NCI-H1417 (cell line): ENCODE results near the gene L2HGDH.
A peak's percentile ranks its signal among the peaks of the same experiment; 100 is the strongest.

Experiments
- DNase-seq, 3 experiments: peaks; one replicate each; lab custom pipeline; 2025; lab: John Stamatoyannopoulos, UW

L2HGDH gene

GRCh38 chr14:50288146-50288545 lies 23.9 kb downstream of the L2HGDH start:
- no peak for DNase-seq

- no peak for DNase-seq
Observed at GRCh38 chr14:50285861-50286260, 26.2 kb downstream of the L2HGDH start.

GRCh38 chr14:50272498-50272897 lies 39.5 kb downstream of the L2HGDH start:
- no peak for DNase-seq

- DNase-seq = no peak
Observed at GRCh38 chr14:50270932-50271331, 41.1 kb downstream of the L2HGDH start.

- DNase-seq = no peak
Observed at GRCh38 chr14:50265029-50265428, 47.0 kb downstream of the L2HGDH start.

- DNase-seq = no peak
Observed at GRCh38 chr14:50263321-50263720, 48.7 kb downstream of the L2HGDH start.

GRCh38 chr14:50262865-50263264 lies 49.2 kb downstream of the L2HGDH start:
- DNase-seq = no peak

- peak in 2 of 3 experiments; percentile 16 to 50 for DNase-seq
Observed at GRCh38 chr14:50260511-50260910, 51.5 kb downstream of the L2HGDH start.

GRCh38 chr14:50260072-50260471 lies 52.0 kb downstream of the L2HGDH start:
- DNase-seq = no peak

- no peak for DNase-seq
Observed at GRCh38 chr14:50257732-50258131, 54.3 kb downstream of the L2HGDH start.

GRCh38 chr14:50254248-50254647 lies 57.8 kb downstream of the L2HGDH start:
- no peak for DNase-seq

GRCh38 chr14:50249136-50249775 lies 62.8 kb downstream of the L2HGDH start:
- no peak for DNase-seq

- DNase-seq = no peak
Observed at GRCh38 chr14:50247245-50247644, 64.8 kb downstream of the L2HGDH start.

- no peak for DNase-seq
Observed at GRCh38 chr14:50242566-50243310, 69.3 kb downstream of the L2HGDH start.

- DNase-seq = no peak
Observed at GRCh38 chr14:50242096-50242495, 69.9 kb downstream of the L2HGDH start.

GRCh38 chr14:50237427-50237826 lies 74.6 kb downstream of the L2HGDH start:
- DNase-seq = no peak

GRCh38 chr14:50233951-50234250 lies 78.1 kb downstream of the L2HGDH start:
- DNase-seq = no peak

GRCh38 chr14:50233166-50233950 lies 78.7 kb downstream of the L2HGDH start:
- DNase-seq = peak in 1 of 3 experiments; percentile 24

GRCh38 chr14:50232276-50232642 lies 79.8 kb downstream of the L2HGDH start:
- no peak for DNase-seq

- peak; percentile 93 to 99 (median 97) for DNase-seq
Observed at GRCh38 chr14:50231475-50232275, 80.4 kb downstream of the L2HGDH start, which contains the start of gene SOS2. TSS of gene SOS2 (minus strand) at chr14:50231578. CDS start at chr14:50231283, 295 bp downstream.

- DNase-seq = peak; percentile 60 to 87 (median 75)
Observed at GRCh38 chr14:50230701-50231474, 81.1 kb downstream of the L2HGDH start.
